ENCODE results near the gene ZIC5.

Gene ZIC5

GRCh38 chr13:99987154-99988019 lies 15.8 kb upstream of the ZIC5 start:
- DNase-seq = no peak

DNA sequence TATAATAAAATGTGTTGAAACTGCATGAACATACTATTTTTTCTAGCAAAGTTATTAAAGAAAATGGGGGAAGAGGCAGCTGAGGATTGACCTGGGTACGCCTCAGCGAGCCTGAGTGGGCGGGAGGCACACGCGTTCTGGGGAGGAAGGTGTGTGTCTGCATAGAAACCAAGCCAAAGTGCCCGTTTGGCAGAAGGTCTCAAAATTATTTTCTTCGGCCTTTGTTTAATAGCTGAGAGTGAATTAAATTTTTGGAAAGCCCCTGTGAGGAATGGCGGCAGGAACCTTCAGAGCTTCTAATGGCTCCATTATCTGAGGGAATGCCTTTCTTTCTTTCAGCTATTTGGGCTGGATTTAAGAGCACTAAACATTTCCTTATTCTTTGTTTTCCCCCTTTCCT lies 15.2 kb upstream of the ZIC5 start:
- no peak for DNase-seq

GRCh38 chr13:99985886-99986527 lies 14.4 kb upstream of the ZIC5 start:
- DNase-seq = no peak

- DNase-seq = no peak
These were observed 13.8 kb upstream of the ZIC5 start for GRCh38 chr13:99985241-99985874.

DNA sequence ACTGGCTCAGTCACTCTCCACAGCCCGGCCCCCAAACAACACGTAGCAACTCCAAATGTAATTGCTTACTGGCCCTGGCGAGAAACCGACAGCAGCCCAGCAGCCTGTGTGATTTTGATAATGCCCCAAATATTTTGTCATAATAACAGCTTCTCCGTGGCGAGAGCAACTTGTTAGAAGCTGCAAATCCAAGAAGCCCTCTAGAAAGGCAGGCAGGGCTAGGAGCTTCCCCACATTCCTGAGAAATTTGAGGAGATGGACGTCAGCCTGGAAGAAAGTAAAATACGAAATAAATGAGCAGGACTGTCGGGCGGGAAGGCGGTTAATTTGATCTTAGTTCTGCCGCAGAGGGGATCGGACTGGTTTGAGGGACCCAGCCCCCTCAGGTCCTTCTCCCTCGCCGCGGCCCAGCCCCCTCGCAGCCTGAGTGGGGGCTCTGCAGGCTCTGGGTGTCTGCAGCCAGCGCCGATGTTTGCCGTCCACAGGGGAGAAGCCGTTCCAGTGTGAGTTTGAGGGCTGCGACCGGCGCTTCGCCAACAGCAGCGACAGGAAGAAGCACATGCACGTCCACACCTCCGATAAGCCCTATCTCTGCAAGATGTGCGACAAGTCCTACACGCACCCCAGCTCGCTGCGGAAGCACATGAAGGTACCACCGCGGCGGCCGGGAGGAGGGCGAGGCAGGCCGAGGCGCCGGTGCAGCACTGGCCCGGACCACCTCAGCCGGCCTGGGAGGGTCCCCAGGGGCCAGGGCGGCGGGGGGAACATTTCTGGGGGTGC lies 13.1 kb upstream of the ZIC5 start:
- DNase-seq = no peak

- DNase-seq = no peak
These were observed 12.2 kb upstream of the ZIC5 start for GRCh38 chr13:99983499-99984401.

DNA sequence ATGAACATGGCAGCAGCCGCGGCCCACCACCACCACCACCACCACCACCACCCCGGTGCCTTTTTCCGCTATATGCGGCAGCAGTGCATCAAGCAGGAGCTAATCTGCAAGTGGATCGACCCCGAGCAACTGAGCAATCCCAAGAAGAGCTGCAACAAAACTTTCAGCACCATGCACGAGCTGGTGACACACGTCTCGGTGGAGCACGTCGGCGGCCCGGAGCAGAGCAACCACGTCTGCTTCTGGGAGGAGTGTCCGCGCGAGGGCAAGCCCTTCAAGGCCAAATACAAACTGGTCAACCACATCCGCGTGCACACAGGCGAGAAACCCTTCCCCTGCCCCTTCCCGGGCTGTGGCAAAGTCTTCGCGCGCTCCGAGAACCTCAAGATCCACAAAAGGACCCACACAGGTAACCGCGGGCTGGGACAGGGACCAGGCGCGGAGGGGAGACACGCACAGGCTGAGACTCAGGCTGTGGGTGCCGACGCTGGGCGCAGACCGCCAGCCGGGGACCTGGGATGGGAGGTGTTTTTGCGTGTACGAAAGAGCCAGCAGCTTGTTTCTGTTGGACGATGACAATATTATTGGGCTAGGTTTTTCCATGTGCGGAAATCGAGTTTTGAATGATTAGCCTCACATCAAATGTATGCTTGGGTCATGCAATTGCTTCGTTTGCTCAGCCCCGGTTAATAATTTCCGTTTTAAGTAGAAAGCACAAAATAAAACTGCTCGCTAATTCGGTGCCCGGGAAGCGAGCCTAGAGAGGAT lies 11.3 kb upstream of the ZIC5 start:
- no peak for DNase-seq

DNA sequence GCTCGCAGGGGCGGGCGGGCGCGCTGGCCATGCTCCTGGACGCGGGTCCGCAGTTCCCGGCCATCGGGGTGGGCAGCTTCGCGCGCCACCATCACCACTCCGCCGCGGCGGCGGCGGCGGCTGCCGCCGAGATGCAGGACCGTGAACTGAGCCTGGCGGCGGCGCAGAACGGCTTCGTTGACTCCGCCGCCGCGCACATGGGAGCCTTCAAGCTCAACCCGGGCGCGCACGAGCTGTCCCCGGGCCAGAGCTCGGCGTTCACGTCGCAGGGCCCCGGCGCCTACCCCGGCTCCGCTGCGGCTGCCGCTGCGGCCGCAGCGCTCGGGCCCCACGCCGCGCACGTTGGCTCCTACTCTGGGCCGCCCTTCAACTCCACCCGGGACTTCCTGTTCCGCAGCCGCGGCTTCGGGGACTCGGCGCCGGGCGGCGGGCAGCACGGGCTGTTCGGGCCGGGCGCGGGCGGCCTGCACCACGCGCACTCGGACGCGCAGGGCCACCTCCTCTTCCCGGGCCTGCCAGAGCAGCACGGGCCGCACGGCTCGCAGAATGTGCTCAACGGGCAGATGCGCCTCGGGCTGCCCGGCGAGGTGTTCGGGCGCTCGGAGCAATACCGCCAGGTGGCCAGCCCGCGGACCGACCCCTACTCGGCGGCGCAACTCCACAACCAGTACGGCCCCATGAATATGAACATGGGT lies 10.6 kb upstream of the ZIC5 start:
- no peak for DNase-seq

DNA sequence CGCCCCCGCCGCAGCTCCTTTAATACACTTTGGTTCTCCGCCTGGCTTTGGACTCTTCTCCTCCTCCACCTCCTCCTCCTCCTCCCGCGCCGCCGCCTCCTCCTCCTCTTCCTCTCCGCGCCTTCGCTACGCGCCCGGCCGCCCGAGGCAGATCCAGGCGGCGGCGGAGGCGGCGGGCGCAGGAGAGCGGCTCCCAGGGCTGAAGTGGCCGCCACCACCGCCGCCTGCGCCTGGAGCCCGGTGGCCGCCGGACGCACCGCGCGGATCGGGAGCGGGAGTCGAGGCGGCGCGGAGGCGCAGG lies 10.1 kb upstream of the ZIC5 start, which contains the start of gene ZIC2:
TSS of gene ZIC2 (plus strand) at position 50 of the 301 bp plus-strand sequence. CDS start 281 bp downstream, outside the sequence.
- DNase-seq = no peak

DNA sequence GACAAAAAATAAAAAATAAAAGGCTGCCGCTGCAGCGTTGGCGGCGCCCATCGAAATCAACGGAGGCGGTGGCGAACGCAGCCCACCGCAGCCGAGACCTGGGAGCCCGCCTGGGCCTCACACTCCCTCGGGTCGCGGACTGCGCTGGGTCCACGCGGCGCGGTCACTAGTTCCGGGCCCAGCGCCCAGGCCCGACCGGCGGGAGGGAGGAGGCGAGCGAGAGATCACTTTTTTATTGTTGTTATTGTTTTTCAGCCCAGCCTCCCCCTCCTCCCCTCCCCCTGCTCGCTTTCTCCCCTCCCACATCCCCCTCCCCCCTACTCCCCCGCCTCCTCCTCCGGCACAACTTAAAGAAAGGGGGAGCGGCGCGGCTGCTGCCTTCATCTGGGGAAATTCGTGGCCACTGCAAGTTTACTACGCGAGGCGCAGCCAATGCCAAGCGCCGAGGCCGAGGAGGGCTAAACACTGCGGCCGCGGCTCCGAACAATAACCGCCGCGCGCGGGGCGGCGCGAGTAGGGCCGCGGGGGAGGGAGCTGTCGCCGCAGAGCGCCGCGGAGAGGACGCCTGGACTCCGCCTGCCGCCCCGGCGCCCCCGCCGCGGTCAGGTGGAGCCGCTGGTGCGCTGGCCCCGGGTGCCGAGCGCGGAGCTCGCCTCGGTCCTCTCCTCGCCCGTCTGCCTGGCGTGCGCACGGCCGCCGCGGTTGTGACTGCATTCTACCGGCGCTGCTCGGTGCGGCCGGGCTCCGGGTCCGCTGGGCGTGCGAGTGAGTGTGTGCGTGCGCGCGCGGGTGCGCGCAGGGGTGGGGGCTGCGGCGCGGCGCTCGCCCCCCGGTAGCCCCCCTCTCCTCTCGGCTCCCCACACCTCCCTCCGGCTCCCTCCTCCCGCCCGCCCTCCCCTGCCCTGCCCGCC lies 9.5 kb upstream of the ZIC5 start:
- DNase-seq = peak; percentile 85

DNA sequence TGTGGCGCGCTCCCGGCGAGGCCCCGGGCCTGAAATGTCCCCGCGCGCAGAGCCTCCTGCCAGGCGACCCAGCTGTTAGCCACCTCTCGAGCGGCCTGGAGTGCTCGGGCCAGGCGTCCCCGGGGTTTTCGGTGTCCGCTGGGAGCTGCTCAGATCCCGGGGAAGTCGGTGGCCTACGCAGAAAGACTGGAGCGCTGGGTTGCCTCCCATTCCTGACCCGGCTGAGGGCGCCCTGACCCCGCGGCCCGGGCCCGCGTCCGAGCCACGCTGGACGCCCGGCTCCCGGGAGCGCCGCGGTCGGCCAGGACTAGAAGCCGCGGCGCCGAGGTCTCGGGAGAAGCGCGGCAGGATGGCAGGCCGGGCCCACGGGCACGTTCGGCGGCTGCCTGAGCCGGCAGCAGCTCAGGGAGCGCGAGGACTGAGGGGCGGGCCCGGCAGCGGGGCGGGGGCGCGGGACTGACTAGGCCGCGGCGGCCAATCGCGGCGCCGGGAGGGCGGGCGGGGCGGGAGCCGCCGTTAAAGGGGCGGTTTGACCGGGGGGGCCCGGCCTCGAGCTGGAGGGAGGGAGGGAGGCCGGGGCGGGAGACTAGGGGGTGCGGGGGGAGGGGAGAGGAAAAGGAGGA lies 8.7 kb upstream of the ZIC5 start:
- DNase-seq = peak; percentile 85

DNA sequence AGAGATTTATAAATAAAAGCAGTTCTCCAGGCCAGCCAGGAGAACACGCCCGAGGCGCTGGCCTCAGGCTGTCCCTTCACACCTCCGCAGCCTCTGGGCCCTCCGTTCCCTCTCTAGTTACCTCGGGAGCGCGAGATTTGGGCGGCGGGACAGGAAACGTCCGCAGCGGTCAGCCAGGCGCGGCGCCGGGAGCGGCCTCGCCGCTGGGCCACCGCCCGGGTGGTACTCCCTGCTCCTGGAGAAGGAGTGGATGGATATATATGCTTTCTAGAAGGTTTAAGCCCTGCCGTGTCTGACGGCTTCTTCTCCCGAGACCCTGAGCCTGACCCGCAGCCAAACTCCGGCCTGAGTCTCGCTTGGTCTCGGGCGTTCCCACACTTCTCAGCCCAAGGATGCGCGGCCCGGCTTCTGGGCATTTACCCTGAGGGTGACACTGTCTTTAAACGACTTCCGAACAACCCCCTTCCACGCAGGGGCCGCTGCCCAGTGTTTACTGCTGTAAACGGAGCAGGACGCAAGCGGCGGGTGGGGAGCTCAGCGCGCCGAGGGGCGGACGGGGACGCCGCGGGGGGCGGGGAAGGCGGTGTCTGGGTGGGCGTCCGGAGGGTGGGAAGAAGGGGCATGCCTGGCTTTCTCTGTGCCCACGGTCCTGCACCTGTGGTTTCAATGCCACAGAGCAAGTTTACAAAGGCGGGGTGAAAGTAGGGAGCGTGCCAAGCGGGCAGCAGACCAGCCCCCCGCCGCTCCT lies 8.1 kb upstream of the ZIC5 start:
- DNase-seq = no peak

GRCh38 chr13:99978799-99979452 lies 7.4 kb upstream of the ZIC5 start:
- no peak for DNase-seq

DNA sequence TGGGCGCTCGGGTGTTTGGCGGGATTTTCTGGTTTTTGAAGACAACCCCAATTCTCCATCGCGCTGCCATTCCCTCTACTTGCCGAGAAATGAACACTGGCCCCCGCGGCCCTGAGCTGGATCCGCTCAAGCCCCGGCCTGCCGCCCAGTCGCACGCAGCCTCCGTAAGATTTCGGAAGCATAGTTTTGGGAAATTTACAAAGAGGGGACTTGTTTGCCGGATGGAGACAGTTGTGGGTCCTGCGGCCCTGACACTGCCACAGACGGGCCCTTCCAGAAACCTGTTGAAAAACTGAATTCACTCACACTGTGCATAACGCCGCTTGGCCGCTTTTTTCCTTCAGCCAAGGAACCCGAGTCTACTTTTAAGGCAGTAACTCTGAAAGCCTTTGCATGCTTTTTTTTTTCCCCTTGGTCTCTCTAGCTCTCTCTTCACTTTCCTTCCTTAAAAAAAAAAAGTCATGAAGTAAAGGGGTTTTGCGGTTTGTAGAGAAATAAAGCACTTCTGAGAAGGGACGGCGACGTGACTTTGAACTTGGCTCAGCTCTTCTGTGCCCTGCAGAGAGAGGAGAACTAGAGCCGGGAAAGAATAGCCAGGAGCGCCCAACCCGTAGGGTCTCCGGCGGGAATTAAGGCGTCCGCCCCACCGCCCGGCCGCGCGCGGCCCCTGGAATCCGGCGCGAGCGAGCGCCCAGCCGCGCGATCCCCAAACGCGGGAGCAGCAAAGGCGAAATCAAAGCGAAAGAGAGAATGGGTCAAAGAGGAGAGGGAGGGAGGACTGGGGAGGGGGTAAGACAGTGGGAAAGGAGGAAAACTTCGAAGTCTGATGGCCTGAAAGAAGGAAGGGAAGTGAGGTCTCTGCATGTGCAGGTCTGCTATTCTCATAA lies 6.6 kb upstream of the ZIC5 start:
- no peak for DNase-seq

DNA sequence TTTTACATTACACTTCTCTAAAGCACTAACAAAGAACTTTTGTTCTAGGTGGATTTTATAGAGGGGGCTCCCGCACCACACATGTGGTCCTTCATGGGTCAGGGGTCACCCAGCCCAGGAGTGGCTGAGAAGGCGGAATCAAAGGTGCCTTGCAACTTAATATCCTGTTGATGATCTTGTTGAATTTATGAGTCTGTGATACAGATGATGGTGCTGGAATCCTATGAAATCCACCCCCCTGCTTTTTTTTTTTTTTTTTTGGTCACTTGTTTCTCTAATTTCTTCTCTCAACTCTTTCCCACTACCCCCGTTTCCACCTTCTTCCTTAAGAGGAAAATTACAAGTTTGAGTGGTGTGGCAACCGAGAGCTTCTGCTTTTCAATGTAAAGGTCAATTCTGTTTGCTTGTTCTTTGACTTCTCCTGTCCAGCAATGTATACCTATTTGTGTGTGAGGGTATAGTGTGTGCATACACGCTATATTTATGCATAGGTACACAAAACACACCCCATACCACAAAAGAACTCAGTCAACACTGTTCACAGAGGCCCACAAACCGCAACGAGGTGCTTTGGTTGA lies 5.9 kb upstream of the ZIC5 start:
- peak; percentile 62 for DNase-seq

GRCh38 chr13:99976575-99976974 lies 5.0 kb upstream of the ZIC5 start:
- DNase-seq = no peak
